HFF-Myc (cell line): Measurements from ENCODE around the gene PRKAG2.

Experiments
- DNase-seq: peaks from one replicate; pipeline ENCODE4 v3.0.0-alpha.2; 2011; ENCODE audit warnings: low read depth; ENCODE audit errors: extremely low read depth
- H3K4me3 ChIP-seq: replicated peaks from 2 replicates; pipeline ENCODE4 v1.5.1; 2011; ENCODE audit warnings: low read depth, mild to moderate bottlenecking, control low read depth, low read length
- TF ChIP-seq, protein P1 (sequence below): IDR thresholded peaks from 2 replicates; pipeline ENCODE4 v1.5.1; 2012; ENCODE audit warnings: mild to moderate bottlenecking, low read depth, low read length, control low read depth; ENCODE audit errors: missing control alignments

PRKAG2 gene

DNA sequence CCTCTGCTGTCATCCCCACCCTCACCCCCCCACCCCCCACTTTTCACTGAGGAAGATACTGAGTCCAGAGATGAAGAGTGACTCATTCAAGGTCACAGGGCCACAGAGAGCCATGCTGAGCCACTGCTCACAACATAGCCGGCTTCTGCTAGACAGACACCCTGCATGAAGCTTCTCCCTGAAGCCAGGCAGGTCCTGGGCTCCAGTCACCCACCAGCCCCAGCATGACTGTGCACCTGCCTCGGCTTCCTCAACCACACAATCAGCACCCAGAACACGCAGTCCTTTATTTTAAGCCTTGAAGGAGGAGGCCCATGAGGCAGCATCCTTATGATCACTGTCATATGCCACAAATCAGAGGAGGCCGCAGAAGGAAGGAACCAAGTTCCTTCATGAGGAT lies 19.2 kb upstream of the PRKAG2 start:
- no peak overlapping the region for H3K4me3 ChIP-seq

DNA sequence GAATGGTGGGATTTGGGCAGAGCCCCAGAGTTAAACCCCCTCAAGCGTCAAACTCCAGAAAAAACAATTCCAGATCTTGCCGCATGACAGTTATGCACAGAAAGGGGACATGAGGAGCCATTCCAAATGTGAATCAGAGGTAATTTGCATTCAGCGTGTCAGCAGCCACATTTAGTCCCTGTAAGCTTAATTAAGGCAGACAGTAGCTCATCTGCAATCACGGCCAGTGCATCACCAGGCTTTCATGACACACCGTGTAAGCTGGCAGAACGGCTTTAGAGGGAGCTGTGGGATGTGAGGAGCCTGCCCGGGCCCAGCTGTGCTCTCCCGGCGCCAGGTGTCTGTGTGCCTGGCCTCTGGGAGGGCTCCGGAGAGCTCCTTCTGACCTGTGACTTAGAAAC lies 18.7 kb upstream of the PRKAG2 start:
- DNase-seq = no peak
- no peak overlapping the region for H3K4me3 ChIP-seq
- TF ChIP-seq, protein P1, sequence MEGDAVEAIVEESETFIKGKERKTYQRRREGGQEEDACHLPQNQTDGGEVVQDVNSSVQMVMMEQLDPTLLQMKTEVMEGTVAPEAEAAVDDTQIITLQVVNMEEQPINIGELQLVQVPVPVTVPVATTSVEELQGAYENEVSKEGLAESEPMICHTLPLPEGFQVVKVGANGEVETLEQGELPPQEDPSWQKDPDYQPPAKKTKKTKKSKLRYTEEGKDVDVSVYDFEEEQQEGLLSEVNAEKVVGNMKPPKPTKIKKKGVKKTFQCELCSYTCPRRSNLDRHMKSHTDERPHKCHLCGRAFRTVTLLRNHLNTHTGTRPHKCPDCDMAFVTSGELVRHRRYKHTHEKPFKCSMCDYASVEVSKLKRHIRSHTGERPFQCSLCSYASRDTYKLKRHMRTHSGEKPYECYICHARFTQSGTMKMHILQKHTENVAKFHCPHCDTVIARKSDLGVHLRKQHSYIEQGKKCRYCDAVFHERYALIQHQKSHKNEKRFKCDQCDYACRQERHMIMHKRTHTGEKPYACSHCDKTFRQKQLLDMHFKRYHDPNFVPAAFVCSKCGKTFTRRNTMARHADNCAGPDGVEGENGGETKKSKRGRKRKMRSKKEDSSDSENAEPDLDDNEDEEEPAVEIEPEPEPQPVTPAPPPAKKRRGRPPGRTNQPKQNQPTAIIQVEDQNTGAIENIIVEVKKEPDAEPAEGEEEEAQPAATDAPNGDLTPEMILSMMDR = no peak

More for the DNA sequence above, 19.2 kb upstream of the PRKAG2 start:
- no peak for DNase-seq
- TF ChIP-seq, protein P1 = no peak

DNA sequence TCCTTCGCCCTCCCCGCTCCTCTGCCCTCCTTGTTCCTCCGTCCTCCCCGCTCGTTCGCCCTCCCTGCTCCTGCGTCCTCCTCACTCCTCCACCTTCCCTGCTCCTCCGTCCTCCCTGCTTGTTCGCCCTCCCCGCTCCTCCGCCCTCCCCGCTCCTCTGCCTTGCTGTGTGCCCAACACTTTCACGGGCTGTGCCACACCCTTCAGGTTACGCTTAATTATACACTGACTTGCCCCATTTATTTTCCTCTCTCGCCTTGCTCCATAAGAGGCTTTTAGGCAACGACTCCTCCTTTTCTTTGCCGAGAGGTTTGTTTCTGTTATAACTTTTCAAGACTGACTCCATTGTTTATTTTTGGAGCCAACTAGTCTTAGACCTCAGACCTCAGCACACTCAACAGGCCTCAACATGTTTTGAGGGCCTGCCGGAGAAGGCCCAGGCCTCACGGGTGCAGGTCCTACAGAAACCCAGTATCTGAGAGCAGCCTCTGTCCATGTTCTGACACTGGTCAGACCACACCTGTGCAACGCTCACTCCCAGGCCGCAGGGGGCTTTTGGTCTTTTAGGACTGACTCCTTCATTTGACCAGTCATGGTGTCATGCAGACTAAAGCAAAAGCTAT lies 18.2 kb upstream of the PRKAG2 start:
- no peak for DNase-seq
- no peak overlapping the region for H3K4me3 ChIP-seq
- TF ChIP-seq, protein P1 = no peak

DNA sequence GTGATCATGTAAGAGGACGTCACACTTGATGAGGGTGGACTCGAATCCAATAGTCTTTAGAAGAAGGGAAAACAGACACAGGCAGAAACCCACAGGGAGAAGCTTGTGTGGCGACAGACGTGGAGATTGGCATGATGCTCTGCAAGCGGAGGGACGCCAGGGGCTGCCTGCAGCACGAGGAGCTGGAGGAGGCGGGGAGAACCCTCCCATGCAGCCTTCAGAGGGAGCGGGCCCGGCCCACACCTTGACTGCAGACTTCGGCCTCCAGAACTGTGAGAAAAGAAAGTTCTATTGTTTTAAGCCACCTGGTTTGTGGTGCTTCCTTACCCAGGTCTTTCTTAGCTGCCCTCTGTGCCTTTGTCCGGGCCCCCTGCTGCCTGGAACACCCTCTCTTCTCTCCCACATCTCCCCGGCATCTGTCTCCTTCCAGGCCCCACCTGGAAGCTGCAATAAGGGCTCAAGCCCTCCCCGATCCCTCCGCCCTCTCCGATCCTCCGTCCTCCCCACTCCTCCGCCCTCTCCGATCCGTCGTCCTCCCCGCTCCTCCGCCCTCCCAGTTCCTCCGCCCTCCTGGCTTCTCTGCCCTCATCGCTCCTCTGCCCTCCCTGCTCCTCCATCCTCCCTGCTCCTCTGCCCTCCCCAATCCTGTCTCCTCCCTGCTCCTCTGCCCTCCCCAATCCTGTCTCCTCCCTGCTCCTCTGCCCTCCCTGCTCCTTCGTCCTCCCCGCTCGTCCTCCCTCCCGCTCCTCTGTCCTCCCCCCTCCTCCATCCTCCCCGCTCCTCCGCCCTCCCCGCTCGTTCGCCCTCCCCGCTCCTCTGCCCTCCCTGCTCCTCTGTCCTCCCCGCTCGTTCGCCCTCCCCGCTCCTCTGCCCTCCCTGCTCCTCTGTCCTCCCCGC lies 17.4 kb upstream of the PRKAG2 start:
- no peak for DNase-seq
- H3K4me3 ChIP-seq = no peak overlapping the region
- TF ChIP-seq, protein P1 = no peak

DNA sequence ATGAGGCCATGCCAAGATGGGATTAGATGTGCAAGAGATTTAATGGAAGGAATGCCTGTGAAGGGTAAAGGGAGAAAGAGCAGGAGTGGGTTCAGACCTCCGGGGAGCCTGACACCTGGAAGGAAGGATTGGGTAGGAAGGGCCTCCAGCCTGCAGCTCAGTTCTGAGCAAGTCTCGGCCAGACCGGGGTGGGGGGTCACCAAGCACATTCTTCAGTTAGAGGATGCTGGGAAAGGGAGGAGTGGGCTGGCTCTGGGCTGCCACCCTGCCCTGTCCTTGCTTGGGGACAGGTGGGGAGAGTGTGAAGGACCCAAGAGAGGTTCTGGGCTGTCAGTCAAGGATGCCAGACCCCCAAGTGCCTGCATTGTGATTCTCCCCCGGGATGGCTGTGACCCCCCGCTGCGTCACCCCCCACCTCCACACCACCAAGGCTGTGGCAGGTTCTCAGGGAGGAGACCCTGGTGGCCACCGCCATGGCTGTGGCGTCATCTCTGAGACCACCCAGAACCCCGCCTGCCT lies 16.5 kb upstream of the PRKAG2 start:
- TF ChIP-seq, protein P1 = no peak
- H3K4me3 ChIP-seq = no peak overlapping the region
- DNase-seq = no peak

DNA sequence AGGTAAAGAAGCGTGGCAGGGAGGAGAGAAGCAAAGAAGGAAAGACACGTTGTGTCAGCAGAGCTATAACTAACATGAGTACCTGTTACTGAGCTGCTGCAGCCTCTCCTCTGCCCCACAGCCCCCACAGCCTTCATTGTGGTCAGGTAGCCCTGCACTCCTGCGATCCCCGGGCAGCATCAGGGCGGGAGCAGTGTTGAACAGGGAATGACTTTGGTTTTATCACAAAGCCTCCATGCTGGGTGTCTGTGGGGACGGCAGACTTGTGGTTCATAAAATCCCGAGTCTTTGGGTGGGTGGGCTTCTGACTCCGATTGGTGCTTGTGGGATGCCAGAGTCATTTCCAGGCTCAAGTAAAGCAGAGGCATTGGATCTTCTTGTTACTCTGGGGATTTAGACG lies 14.8 kb upstream of the PRKAG2 start:
- TF ChIP-seq, protein P1 = no peak
- DNase-seq = no peak
- no peak overlapping the region for H3K4me3 ChIP-seq
